NCI-H510A (cell line): Measurements from ENCODE around the gene BLM.
"Not testable (repeated sequence)": the region's sequence is repeated elsewhere in the genome, so short reads cannot be mapped to it uniquely, and the experiment has no call there.

Experiments used
- DNase-seq: peaks from one replicate; lab custom pipeline; 2025; lab: John Stamatoyannopoulos, UW

Gene BLM

GRCh38 chr15:90716976-90717821, at the start of gene BLM:
Gene BLM, plus strand, starts transcription at chr15:90717346. Its CDS starts 30,047 bp downstream, at chr15:90747393.
- peak; percentile 92 for DNase-seq

- not testable (repeated sequence) for DNase-seq
Measured at GRCh38 chr15:90667755-90668345, 49.3 kb upstream of the BLM start.

GRCh38 chr15:90670631-90671030, 46.5 kb upstream of the BLM start:
- not testable (repeated sequence) for DNase-seq

- DNase-seq: no peak
Measured at GRCh38 chr15:90671216-90671615, 45.9 kb upstream of the BLM start.

- DNase-seq: not testable (repeated sequence)
Measured at GRCh38 chr15:90673357-90673756, 43.8 kb upstream of the BLM start.

GRCh38 chr15:90674476-90674875, 42.7 kb upstream of the BLM start:
- no peak for DNase-seq

GRCh38 chr15:90675464-90675863, 41.7 kb upstream of the BLM start:
- no peak for DNase-seq

GRCh38 chr15:90677807-90678790, 39.0 kb upstream of the BLM start:
- no peak for DNase-seq

- no peak for DNase-seq
Measured at GRCh38 chr15:90679959-90680358, 37.2 kb upstream of the BLM start.

GRCh38 chr15:90680371-90680935, 36.7 kb upstream of the BLM start:
- DNase-seq: no peak

GRCh38 chr15:90681056-90681455, 36.1 kb upstream of the BLM start:
- DNase-seq: no peak

- no peak for DNase-seq
Measured at GRCh38 chr15:90681480-90681879, 35.7 kb upstream of the BLM start.

GRCh38 chr15:90683371-90683770, 33.8 kb upstream of the BLM start:
- no peak for DNase-seq

- no peak for DNase-seq
Measured at GRCh38 chr15:90683876-90684275, 33.3 kb upstream of the BLM start.

- DNase-seq: no peak
Measured at GRCh38 chr15:90684281-90684680, 32.9 kb upstream of the BLM start.

- no peak for DNase-seq
Measured at GRCh38 chr15:90685591-90686434, 31.3 kb upstream of the BLM start.

GRCh38 chr15:90686435-90687218, 30.5 kb upstream of the BLM start:
- DNase-seq: no peak

- DNase-seq: not testable (repeated sequence)
Measured at GRCh38 chr15:90689326-90689961, 27.7 kb upstream of the BLM start.

- no peak for DNase-seq
Measured at GRCh38 chr15:90690585-90690984, 26.6 kb upstream of the BLM start.

GRCh38 chr15:90691369-90691768, 25.8 kb upstream of the BLM start:
- no peak for DNase-seq
